Liver (tissue), 3 donors: Measurements from ENCODE around the gene MTHFSD.

Experiments
- EGR1 ChIP-seq, 2 donors: IDR thresholded peaks; 2 replicates each; pipeline ENCODE4 v1.6.1; 2016 to 2018; ENCODE audit warnings: antibody characterized with exemption in 2 of 2, low read depth in 2 of 2
- RXRA ChIP-seq, 2 donors: IDR thresholded peaks; 2 replicates each; pipeline ENCODE4 v1.6.1; 2017 to 2018; ENCODE audit warnings: antibody characterized with exemption in 2 of 2, mild to moderate bottlenecking in 1 of 2
- TF ChIP-seq, protein P1 (sequence below): fragments of 150-350 bp; IDR thresholded peaks from 2 replicates; pipeline ENCODE4 v1.5.1; 2017; ENCODE audit warnings: improper control_type of control experiment, low read depth, low read length; ENCODE audit not compliant: missing input control
- TF ChIP-seq, protein P2 (sequence below): IDR thresholded peaks from 2 replicates; pipeline ENCODE4 v1.6.1; 2016; ENCODE audit warnings: antibody characterized with exemption
- donor health status: healthy.
- donor health status: healthy.

GRCh38 chr16:86503830-86504229 is 51.2 kb downstream of the MTHFSD start:
- TF ChIP-seq, protein P1, sequence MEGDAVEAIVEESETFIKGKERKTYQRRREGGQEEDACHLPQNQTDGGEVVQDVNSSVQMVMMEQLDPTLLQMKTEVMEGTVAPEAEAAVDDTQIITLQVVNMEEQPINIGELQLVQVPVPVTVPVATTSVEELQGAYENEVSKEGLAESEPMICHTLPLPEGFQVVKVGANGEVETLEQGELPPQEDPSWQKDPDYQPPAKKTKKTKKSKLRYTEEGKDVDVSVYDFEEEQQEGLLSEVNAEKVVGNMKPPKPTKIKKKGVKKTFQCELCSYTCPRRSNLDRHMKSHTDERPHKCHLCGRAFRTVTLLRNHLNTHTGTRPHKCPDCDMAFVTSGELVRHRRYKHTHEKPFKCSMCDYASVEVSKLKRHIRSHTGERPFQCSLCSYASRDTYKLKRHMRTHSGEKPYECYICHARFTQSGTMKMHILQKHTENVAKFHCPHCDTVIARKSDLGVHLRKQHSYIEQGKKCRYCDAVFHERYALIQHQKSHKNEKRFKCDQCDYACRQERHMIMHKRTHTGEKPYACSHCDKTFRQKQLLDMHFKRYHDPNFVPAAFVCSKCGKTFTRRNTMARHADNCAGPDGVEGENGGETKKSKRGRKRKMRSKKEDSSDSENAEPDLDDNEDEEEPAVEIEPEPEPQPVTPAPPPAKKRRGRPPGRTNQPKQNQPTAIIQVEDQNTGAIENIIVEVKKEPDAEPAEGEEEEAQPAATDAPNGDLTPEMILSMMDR: no peak
- TF ChIP-seq RXRA (IDR thresholded peaks at IDR 0.05) (no peak), EGR1 (IDR thresholded peaks at IDR 0.05; ENCODE audit: low read depth in 2 of 2) (no peak)
- TF ChIP-seq, protein P2, sequence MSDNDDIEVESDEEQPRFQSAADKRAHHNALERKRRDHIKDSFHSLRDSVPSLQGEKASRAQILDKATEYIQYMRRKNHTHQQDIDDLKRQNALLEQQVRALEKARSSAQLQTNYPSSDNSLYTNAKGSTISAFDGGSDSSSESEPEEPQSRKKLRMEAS: no peak
